ENCODE measurements around the gene CHSY3.

DNA sequence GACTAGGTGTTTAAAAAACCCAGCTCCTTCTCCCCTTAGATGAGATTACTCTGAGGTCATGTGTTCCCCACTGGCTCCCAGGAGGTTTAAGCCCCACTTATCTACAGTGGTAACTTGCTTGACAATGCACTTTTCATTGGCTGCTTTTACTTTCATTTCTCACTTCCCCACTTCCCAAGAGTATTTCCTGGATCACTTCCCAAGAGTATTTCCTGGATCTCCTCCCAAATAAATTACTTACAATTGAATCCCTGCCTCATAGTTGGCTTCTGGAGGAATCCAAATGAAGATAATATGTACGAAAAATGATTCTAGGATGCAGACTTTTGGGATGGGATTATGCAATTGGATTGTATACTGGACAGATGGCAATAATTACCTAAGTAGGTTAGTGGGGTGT lies 47.1 kb upstream of the CHSY3 start:
- TF ChIP-seq, protein P1, sequence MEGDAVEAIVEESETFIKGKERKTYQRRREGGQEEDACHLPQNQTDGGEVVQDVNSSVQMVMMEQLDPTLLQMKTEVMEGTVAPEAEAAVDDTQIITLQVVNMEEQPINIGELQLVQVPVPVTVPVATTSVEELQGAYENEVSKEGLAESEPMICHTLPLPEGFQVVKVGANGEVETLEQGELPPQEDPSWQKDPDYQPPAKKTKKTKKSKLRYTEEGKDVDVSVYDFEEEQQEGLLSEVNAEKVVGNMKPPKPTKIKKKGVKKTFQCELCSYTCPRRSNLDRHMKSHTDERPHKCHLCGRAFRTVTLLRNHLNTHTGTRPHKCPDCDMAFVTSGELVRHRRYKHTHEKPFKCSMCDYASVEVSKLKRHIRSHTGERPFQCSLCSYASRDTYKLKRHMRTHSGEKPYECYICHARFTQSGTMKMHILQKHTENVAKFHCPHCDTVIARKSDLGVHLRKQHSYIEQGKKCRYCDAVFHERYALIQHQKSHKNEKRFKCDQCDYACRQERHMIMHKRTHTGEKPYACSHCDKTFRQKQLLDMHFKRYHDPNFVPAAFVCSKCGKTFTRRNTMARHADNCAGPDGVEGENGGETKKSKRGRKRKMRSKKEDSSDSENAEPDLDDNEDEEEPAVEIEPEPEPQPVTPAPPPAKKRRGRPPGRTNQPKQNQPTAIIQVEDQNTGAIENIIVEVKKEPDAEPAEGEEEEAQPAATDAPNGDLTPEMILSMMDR (IDR thresholded peaks at IDR 0.05) = no peak
- TF ChIP-seq EP300 (IDR thresholded peaks at IDR 0.05) = no peak
- TF ChIP-seq POLR2A (IDR thresholded peaks at IDR 0.05) = no peak

Data from suprapubic skin (tissue), 3 donors.